Calu3 (cell line): ENCODE measurements around the gene HBA1. TPM values are rescaled to one million over a fixed set of nuclear protein-coding genes. Genes with fewer than 3 reads are reported as not detected.
"Not testable (repeated sequence)": the region's sequence is repeated elsewhere in the genome, so short reads cannot be mapped to it uniquely, and the experiment has no call there.

Experiments used
- BruUV-seq: library from RNA; stranded (reverse); fragments of 400-500 nt; replicated peaks from 2 replicates; lab custom pipeline; 2021; lab: Mats Ljungman, UMichigan
- CTCF ChIA-PET: fragments of 300-600 bp; sonication (Branson Sonifier 250); formaldehyde crosslinking; loops from one replicate; lab custom pipeline; 2022; ENCODE audit warnings: antibody characterized with exemption; lab: Charles Lee
- DNase-seq: peaks from one replicate; pipeline ENCODE4 v3.0.0; 2022
- H3K27ac Mint-ChIP-seq: one replicate; pipeline ENCODE4 v1.8.0; 2022; ENCODE audit warnings: mixed read lengths; ENCODE audit not compliant: unreplicated experiment
- H3K27me3 Mint-ChIP-seq: one replicate; pipeline ENCODE4 v1.8.0; 2022; ENCODE audit warnings: mixed read lengths; ENCODE audit not compliant: unreplicated experiment
- H3K36me3 Mint-ChIP-seq: one replicate; pipeline ENCODE4 v1.8.0; 2022; ENCODE audit warnings: mild to moderate bottlenecking, moderate library complexity, mixed read lengths; ENCODE audit not compliant: insufficient read depth, unreplicated experiment
- H3K4me1 Mint-ChIP-seq: one replicate; pipeline ENCODE4 v1.8.0; 2022; ENCODE audit warnings: mild to moderate bottlenecking, low read depth, mixed read lengths; ENCODE audit not compliant: unreplicated experiment
- H3K4me3 Mint-ChIP-seq: one replicate; pipeline ENCODE4 v1.8.0; 2022; ENCODE audit warnings: mild to moderate bottlenecking, low read depth, moderate library complexity, mixed read lengths; ENCODE audit not compliant: unreplicated experiment
- H3K9me3 Mint-ChIP-seq: one replicate; pipeline ENCODE4 v1.8.0; 2022; ENCODE audit warnings: low read depth, mixed read lengths; ENCODE audit not compliant: unreplicated experiment
- CTCF ChIP-seq: fragments of 200-600 bp; IDR thresholded peaks from one replicate; pipeline ENCODE4 v1.8.0; 2022; ENCODE audit warnings: antibody characterized with exemption; ENCODE audit not compliant: unreplicated experiment
- intact Hi-C: fragments of 100-400 bp; cut with micrococcal nuclease; formaldehyde crosslinking; loops from one replicate; pipeline ENCODE4 v1.10.0; 2022; ENCODE audit not compliant: unreplicated experiment
- total RNA-seq: library from RNA; stranded (reverse); gene quantifications from 2 replicates; pipeline ENCODE4 v1.2.3, GENCODE V29; 2022

HBA1 gene
- total RNA-seq, 1 experiment from 2014 or later: not detected

GRCh38 chr16:154217-155030, 22.1 kb upstream of the HBA1 start:
- BruUV-seq: no TSS peak
- H3K4me1 Mint-ChIP-seq: no peaks in the 10 kb centered on the region
- peak overlapping the region; percentile 12 for H3K27ac Mint-ChIP-seq
- no peak for TF ChIP-seq CTCF
- peak overlapping the region; percentile 72 for H3K4me3 Mint-ChIP-seq
- no peaks in the 10 kb centered on the region for H3K9me3 Mint-ChIP-seq
- peaks cover 73% of the 10 kb centered on the region for H3K27me3 Mint-ChIP-seq
- H3K36me3 Mint-ChIP-seq: peaks cover 9% of the 10 kb centered on the region
- DNase-seq: no peak
- intact Hi-C loops: no loop called here
- CTCF ChIA-PET: no interaction called here

- H3K9me3 Mint-ChIP-seq: no peaks in the 10 kb centered on the region
- CTCF ChIA-PET: no interaction called here
- BruUV-seq: no TSS peak
- TF ChIP-seq CTCF: no peak
- peak overlapping the region; percentile 72 for H3K4me3 Mint-ChIP-seq
- no peak for DNase-seq
- H3K36me3 Mint-ChIP-seq: peaks cover 9% of the 10 kb centered on the region
- H3K27ac Mint-ChIP-seq: peak overlapping the region; percentile 12
- intact Hi-C loops: no loop called here
- no peaks in the 10 kb centered on the region for H3K4me1 Mint-ChIP-seq
- H3K27me3 Mint-ChIP-seq: peaks cover 73% of the 10 kb centered on the region
These were observed 21.5 kb upstream of the HBA1 start for GRCh38 chr16:155031-155398.

- CTCF ChIA-PET: interaction anchor here (0.8 to 1.0 kb wide), 2 partner anchors 9 to 1570 kb away, joined by 3 read pairs; no protein-coding TSS in a partner anchor
- Mint-ChIP-seq H3K9me3 (no peaks in the 10 kb centered on the region), H3K27ac (no peak overlapping the region), H3K4me3 (no peak overlapping the region), H3K36me3 (peaks cover 7% of the 10 kb centered on the region), H3K4me1 (no peaks in the 10 kb centered on the region), H3K27me3 (peaks cover 69% of the 10 kb centered on the region)
- DNase-seq: no peak
- intact Hi-C loops: no loop called here
- no peak for TF ChIP-seq CTCF
- no TSS peak for BruUV-seq
These were observed 17.2 kb upstream of the HBA1 start for GRCh38 chr16:159136-159849.

- H3K4me3 Mint-ChIP-seq, H3K27ac Mint-ChIP-seq, H3K36me3 Mint-ChIP-seq, H3K9me3 Mint-ChIP-seq, DNase-seq, BruUV-seq, H3K4me1 Mint-ChIP-seq, intact Hi-C loops: not testable (repeated sequence)
- H3K27me3 Mint-ChIP-seq: peaks cover 61% of the 10 kb centered on the region
- CTCF ChIA-PET: interaction anchor here (1.0 kb wide), 1 partner anchor 8 kb away, joined by 3 read pairs; no protein-coding TSS in a partner anchor
These were observed 16.2 kb upstream of the HBA1 start for GRCh38 chr16:160242-160641.
